Measurements from ENCODE around the gene HBG1. TPM values are rescaled to one million over a fixed set of nuclear protein-coding genes. Genes with fewer than 3 reads are reported as not detected.

The HBG1 gene
- polyA plus RNA-seq, 1 donor (not counting 4 experiments of a cell fraction or from before 2014, with no cell fraction given), result 0.30 TPM

DNA sequence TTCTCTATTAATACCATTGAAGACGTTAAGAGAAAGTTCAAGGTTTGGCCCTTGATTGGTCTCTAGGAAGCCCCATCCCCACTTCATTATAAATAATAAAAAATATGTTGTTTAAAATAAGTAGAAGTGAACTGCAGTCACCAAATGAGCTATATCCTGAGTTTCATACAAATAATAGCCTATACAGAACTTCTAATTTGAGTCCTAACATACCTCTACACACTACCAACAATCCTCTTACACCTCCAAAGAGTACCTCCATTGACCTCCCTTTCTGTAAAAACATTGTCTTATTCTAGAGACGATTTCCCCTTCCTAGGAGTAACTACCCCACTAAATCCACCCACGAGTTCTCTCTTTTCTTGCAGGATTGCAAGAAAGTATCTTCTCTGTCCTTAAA, 8.2 kb downstream of the HBG1 start:
- no peak overlapping the region for H3K9ac ChIP-seq (ENCODE audit: control insufficient read depth, extremely low read depth, insufficient read depth, low read length)
- no peak overlapping the region for H3K4me3 ChIP-seq (ENCODE audit: control insufficient read depth in 2 of 3, extremely low read depth in 1 of 3, insufficient read depth in 2 of 3, low read depth in 1 of 3, low read length in 3 of 3)
- FAIRE-seq, result no peak
- H3K4me1 ChIP-seq (ENCODE audit: control insufficient read depth, extremely low read depth, insufficient read depth, low read length), result no peaks in the 10 kb centered on the region
- H3K27me3 ChIP-seq (ENCODE audit: control insufficient read depth, extremely low read depth, insufficient read depth, low read length), result no peaks in the 10 kb centered on the region
- no peak for TF ChIP-seq EZH2 (IDR thresholded peaks at IDR 0.05; ENCODE audit: low read length)
- TF ChIP-seq, protein P1, sequence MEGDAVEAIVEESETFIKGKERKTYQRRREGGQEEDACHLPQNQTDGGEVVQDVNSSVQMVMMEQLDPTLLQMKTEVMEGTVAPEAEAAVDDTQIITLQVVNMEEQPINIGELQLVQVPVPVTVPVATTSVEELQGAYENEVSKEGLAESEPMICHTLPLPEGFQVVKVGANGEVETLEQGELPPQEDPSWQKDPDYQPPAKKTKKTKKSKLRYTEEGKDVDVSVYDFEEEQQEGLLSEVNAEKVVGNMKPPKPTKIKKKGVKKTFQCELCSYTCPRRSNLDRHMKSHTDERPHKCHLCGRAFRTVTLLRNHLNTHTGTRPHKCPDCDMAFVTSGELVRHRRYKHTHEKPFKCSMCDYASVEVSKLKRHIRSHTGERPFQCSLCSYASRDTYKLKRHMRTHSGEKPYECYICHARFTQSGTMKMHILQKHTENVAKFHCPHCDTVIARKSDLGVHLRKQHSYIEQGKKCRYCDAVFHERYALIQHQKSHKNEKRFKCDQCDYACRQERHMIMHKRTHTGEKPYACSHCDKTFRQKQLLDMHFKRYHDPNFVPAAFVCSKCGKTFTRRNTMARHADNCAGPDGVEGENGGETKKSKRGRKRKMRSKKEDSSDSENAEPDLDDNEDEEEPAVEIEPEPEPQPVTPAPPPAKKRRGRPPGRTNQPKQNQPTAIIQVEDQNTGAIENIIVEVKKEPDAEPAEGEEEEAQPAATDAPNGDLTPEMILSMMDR (optimal IDR thresholded peaks at IDR 0.05 in 1 of 3, IDR thresholded peaks at IDR 0.05 in 1 of 3, conservative IDR thresholded peaks at IDR 0.05 in 1 of 3; ENCODE audit: extremely low read depth in 1 of 3, insufficient read depth in 2 of 3, low read length in 3 of 3), result no peak
- no peaks in the 10 kb centered on the region for H3K36me3 ChIP-seq (ENCODE audit: control insufficient read depth in 2 of 2, extremely low read depth in 1 of 2, insufficient read depth in 2 of 2, low read length in 2 of 2)
- no peaks in the 10 kb centered on the region for H3K79me2 ChIP-seq (ENCODE audit: control insufficient read depth, insufficient read depth, low read length)
- DNase-seq (ENCODE audit: low read depth, low spot score), result no peak
- no peaks in the 10 kb centered on the region for H3K9me1 ChIP-seq (ENCODE audit: control insufficient read depth, extremely low read depth, insufficient read depth, low read length)
- dilution Hi-C loops (cut with MboI; ENCODE audit: extremely low pct_ligation_motif_present, low sequenced_read_pairs), result no loop called here
- no peak overlapping the region for H3K4me2 ChIP-seq (ENCODE audit: control insufficient read depth, extremely low read depth, insufficient read depth, low read depth, low read length)
- no peak overlapping the region for H2AFZ ChIP-seq (ENCODE audit: control insufficient read depth, low read length)
- H3K9me3 ChIP-seq (ENCODE audit: control insufficient read depth, low read depth, low read length), result no peaks in the 10 kb centered on the region
- H3K27ac ChIP-seq (ENCODE audit: control insufficient read depth, insufficient read depth, low read length), result no peak overlapping the region
- no peaks in the 10 kb centered on the region for H4K20me1 ChIP-seq (ENCODE audit: control insufficient read depth, extremely low read depth, insufficient read depth, low read length)

DNA sequence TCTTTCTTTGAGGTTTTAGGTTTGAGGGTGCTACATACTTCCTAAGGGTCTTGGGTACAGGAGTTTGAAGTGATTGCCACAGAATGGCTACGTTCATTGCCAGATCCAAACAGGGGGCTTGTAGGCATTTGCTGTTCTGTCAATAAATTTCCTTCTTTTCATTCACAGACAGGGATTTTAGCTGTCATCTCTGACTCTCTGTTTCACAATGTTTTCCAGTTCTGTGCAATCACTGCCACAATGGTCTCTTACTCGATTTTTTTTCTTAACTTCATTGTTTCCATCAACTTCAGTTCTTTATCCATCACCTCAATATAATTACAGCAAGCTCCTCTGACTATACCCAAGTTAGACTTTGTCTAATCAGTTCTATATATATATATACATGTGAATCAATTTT, 9.2 kb downstream of the HBG1 start:
- Histone ChIP-seq H3K36me3 (ENCODE audit: control insufficient read depth in 2 of 2, extremely low read depth in 1 of 2, insufficient read depth in 2 of 2, low read length in 2 of 2) (no peaks in the 10 kb centered on the region), H3K27ac (ENCODE audit: control insufficient read depth, insufficient read depth, low read length) (no peak overlapping the region), H4K20me1 (ENCODE audit: control insufficient read depth, extremely low read depth, insufficient read depth, low read length) (no peaks in the 10 kb centered on the region), H3K27me3 (ENCODE audit: control insufficient read depth, extremely low read depth, insufficient read depth, low read length) (no peaks in the 10 kb centered on the region), H3K9me3 (ENCODE audit: control insufficient read depth, low read depth, low read length) (no peaks in the 10 kb centered on the region), H3K4me1 (ENCODE audit: control insufficient read depth, extremely low read depth, insufficient read depth, low read length) (no peaks in the 10 kb centered on the region), H3K9ac (ENCODE audit: control insufficient read depth, extremely low read depth, insufficient read depth, low read length) (no peak overlapping the region), H3K9me1 (ENCODE audit: control insufficient read depth, extremely low read depth, insufficient read depth, low read length) (no peaks in the 10 kb centered on the region), H2AFZ (ENCODE audit: control insufficient read depth, low read length) (no peak overlapping the region), H3K4me2 (ENCODE audit: control insufficient read depth, extremely low read depth, insufficient read depth, low read depth, low read length) (no peak overlapping the region), H3K4me3 (ENCODE audit: control insufficient read depth in 2 of 3, extremely low read depth in 1 of 3, insufficient read depth in 2 of 3, low read depth in 1 of 3, low read length in 3 of 3) (no peak overlapping the region), H3K79me2 (ENCODE audit: control insufficient read depth, insufficient read depth, low read length) (no peaks in the 10 kb centered on the region)
- no peak for DNase-seq (ENCODE audit: low read depth, low spot score)
- FAIRE-seq, result no peak
- dilution Hi-C loops (cut with MboI; ENCODE audit: extremely low pct_ligation_motif_present, low sequenced_read_pairs), result no loop called here
- TF ChIP-seq, protein P1 (optimal IDR thresholded peaks at IDR 0.05 in 1 of 3, IDR thresholded peaks at IDR 0.05 in 1 of 3, conservative IDR thresholded peaks at IDR 0.05 in 1 of 3; ENCODE audit: extremely low read depth in 1 of 3, insufficient read depth in 2 of 3, low read length in 3 of 3), result no peak
- TF ChIP-seq EZH2 (IDR thresholded peaks at IDR 0.05; ENCODE audit: low read length), result no peak
